ENCODE results near the gene DRD1. TPM values are rescaled to one million over a fixed set of nuclear protein-coding genes. Genes with fewer than 3 reads are reported as not detected.
"Not testable (repeated sequence)": the region's sequence is repeated elsewhere in the genome, so short reads cannot be mapped to it uniquely, and the experiment has no call there.

Gene DRD1
- total RNA-seq, 4 donors from 2014 or later, result 0.13 to 0.96 (median 0.32) TPM; not detected in 1

DNA sequence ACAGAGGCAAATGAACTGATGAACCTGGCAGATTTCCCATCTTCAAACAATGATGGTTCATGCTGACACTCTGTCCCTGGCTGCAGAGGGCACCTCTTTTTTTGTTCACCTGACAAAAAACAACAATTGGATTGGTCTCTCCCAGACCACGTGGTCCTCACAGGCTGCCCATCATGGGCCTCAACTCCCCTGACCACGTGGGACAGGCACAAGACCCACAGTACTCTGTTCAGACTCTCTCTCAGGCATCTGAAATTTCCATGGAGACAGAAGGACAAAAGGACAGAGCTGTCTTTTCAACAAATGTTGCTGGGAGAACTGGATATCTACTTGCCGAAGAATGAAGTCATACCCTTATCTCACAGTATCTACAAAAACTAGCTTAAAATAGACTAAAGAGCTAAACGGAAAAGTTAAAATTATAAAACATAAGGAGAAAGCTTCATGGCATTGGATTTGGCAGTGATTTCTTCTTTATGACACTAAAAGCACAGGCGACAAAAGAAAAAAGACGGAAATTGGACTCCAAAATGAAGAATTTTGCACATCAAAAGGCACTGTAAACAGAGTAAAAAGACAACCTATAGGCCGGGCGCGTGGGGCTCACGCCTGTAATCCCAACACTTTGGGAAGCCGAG lies 12.2 kb upstream of the DRD1 start:
- ATAC-seq (ENCODE audit: low FRiP score), result no peak
- TF ChIP-seq, protein P1, sequence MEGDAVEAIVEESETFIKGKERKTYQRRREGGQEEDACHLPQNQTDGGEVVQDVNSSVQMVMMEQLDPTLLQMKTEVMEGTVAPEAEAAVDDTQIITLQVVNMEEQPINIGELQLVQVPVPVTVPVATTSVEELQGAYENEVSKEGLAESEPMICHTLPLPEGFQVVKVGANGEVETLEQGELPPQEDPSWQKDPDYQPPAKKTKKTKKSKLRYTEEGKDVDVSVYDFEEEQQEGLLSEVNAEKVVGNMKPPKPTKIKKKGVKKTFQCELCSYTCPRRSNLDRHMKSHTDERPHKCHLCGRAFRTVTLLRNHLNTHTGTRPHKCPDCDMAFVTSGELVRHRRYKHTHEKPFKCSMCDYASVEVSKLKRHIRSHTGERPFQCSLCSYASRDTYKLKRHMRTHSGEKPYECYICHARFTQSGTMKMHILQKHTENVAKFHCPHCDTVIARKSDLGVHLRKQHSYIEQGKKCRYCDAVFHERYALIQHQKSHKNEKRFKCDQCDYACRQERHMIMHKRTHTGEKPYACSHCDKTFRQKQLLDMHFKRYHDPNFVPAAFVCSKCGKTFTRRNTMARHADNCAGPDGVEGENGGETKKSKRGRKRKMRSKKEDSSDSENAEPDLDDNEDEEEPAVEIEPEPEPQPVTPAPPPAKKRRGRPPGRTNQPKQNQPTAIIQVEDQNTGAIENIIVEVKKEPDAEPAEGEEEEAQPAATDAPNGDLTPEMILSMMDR (IDR thresholded peaks at IDR 0.05), result no peak
- DNase-seq (ENCODE audit: low spot score), result no peak

DNA sequence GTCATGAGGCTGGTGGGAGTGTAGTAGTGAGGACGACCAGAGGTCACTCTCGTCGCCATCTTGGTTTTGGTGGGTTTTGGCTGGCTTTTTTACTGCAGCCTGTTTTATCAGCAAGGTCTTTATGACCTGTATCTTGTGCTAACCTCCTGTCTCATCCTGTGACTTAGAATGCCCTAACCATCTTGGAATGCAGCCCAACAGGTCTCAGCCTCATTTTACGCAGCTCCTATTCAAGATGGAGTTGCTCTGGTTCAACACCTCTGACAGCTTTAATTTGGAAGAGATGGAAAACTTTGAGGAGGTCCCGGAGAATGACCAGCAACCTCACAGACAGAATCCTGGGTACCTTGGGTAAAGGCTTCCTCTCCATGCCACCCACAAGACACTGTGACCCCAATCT lies 10.4 kb upstream of the DRD1 start:
- ATAC-seq (ENCODE audit: low FRiP score); DNase-seq (ENCODE audit: low spot score): not testable (repeated sequence)

DNA sequence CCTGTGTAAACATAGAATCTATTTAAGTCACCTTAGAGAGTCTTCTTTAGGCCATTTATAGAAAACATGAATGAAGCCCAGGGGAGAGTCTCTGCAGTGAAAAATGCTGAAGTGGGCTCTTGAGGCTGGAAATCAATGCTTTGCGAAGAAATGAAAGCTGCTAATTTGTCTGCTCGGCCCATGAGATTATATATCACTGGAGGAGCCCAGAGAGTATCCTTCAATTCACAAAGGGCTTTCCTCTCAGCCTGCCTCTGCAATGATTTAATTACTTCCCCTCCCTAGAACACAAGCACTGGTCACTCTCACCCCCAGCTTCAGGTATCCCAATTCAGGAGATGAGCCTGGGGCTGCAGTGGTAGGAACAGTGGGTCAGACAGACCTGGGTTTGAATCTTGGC lies 8.2 kb upstream of the DRD1 start:
- no peak for DNase-seq (ENCODE audit: low spot score)
- ATAC-seq (ENCODE audit: low FRiP score), result no peak
- TF ChIP-seq, protein P1 (IDR thresholded peaks at IDR 0.05), result no peak

DNA sequence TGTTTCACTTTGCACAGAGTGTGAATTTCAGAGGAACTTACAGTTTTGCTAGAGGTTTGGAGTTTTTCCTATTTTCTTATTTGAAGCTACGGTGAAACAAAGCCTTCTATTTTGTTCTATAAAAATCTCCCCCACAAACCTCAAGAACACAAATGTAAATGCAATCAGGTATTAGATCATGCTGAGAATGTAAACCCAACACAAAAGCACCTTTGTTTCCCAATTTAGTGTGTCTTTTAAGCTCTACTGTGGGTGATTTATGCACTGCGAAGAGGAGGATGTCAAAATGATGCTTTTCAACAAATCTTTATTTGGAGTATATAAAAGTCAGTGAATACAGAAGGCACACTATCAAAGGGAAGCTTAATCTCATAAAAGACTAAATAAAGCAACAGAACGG lies 4.3 kb upstream of the DRD1 start:
- TF ChIP-seq, protein P1 (IDR thresholded peaks at IDR 0.05), result no peak
- no peak for DNase-seq (ENCODE audit: low spot score)
- no peak for ATAC-seq (ENCODE audit: low FRiP score)

DNA sequence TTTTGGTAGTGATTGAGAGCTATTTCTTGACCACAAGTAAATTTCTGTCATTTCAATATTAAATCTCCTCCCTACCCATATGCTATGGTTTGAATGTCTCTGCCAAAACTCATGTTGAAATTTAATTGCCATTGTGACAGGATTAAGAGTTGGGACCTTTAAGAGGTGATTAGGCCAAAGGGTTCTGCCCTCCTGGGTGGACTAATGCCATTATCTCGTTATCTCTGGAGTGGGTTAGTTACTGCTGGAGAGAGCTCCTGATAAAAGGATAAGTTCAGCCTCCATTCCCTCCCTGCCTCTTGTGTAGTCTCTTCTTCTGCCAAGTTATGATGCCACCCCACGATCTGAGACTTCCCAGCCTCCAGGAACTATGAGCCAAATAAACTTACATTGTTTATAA lies 3.6 kb upstream of the DRD1 start:
- ATAC-seq (ENCODE audit: low FRiP score), result no peak
- no peak for DNase-seq (ENCODE audit: low spot score)
- TF ChIP-seq, protein P1 (IDR thresholded peaks at IDR 0.05), result no peak

DNA sequence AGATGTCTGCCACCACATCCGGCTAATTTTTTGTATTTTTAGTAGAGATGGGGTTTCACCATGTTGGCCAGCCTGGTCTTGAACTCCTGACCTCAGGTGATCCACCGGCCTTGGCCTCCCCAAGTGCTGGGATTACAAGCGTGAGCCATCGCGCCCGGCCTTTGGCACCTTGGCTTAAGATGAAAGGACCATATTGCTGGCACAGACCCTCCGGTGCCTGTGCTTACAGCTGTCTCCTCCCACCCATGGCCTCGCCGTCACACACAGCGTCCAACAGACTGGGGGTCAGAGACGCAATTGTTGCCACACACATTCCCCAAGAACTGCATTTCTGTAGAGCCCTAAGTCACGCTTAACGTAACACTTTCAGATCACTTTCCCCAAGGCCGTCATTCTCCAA lies 2.4 kb upstream of the DRD1 start:
- not testable (repeated sequence) for ATAC-seq (ENCODE audit: low FRiP score); DNase-seq (ENCODE audit: low spot score)

DNA sequence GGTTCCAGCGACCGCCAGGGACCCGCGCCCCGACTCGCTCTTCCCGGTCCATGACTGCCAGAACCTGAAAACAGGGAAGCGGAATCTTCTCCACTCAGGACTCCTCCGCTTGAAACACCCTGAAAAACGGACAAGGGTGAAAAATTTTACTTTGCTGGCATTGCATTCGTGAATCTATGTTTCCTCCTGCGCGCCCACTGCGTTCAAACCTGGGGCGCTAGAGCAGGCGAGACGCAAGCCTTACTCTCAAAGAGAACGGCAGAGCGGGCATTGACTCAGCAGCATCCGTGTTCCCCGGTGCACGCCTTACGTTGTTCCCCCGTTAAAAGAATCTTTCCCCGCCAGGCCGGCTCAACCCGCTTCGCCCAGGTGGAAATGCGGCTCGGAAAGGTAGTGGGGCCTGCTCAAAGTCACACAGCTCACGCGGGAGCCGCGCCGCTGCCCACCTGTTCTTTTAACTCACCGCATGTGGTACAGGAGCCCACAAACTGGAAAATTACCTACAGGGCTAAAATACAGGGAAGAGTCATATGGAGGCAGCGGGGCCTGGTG lies 999 bp upstream of the DRD1 start:
- no peak for DNase-seq (ENCODE audit: low spot score)
- TF ChIP-seq, protein P1 (IDR thresholded peaks at IDR 0.05), result no peak
- ATAC-seq (ENCODE audit: low FRiP score), result no peak

DNA sequence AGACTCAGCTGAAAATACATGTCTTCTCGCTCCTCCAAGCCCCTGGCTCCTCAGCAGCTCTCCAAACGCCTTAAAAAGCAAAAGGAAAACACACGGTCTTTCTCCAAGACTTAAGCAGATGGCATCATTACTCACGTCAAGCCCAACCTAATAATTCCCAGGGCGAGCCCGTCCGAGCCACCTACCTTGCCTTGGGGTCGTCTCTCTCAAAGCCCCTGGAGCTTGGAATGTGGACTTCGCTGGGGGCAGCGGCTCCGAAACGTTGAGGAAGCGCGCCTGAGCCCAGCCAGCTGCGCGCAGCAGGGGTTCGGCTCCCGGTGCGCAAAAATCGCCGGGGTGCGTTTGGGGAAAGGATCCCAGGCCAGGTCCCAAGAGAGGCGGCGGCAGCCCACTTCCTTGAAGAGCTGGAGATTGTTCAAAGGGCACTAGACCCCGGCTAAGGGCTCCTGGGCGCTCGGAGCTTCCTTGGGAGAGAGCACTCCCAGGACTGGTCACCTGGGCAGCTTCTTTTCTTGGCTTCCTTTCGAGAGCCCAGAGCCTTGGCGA lies 395 bp downstream of the DRD1 start:
- ATAC-seq (ENCODE audit: low FRiP score) (no peak), DNase-seq (ENCODE audit: low spot score) (no peak)
- TF ChIP-seq, protein P1 (IDR thresholded peaks at IDR 0.05), result no peak
